ENCODE data around the gene CTDSP1. TPM values are rescaled to one million over a fixed set of nuclear protein-coding genes. Genes with fewer than 3 reads are reported as not detected.

The CTDSP1 gene
- total RNA-seq, 1 experiment from 2014 or later = 25.4 TPM

GRCh38 chr2:218432676-218433365, 33.2 kb downstream of the CTDSP1 start (continued):
- TF ChIP-seq E2F4 (CRISPR knock-in tag; IDR thresholded peaks at IDR 0.05; ENCODE audit: borderline replicate concordance, low read depth) = no peak
- no peak for TF ChIP-seq GTF2I (CRISPR knock-in tag; conservative IDR thresholded peaks at IDR 0.05)
- TF ChIP-seq CTCF (IDR thresholded peaks at IDR 0.05) = no peak
- no peak for TF ChIP-seq SP1 (CRISPR knock-in tag; conservative IDR thresholded peaks at IDR 0.05)
- TF ChIP-seq ZNF121 (CRISPR knock-in tag; IDR thresholded peaks at IDR 0.05) = no peak

- H3K27ac Mint-ChIP-seq = no peak overlapping the region
- H3K36me3 Mint-ChIP-seq = no peaks in the 10 kb centered on the region
- H3K4me1 Mint-ChIP-seq = no peaks in the 10 kb centered on the region
- H3K9me3 Mint-ChIP-seq = no peaks in the 10 kb centered on the region
- ChIA-PET POLR2A (interaction anchor here (1.1 kb wide), 1 partner anchor 20 kb away, joined by 4 read pairs; no protein-coding TSS in a partner anchor), CTCF (no interaction called here)
- ATAC-seq (no peak), DNase-seq (ENCODE audit: low spot score) (no peak)
- H3K27me3 Mint-ChIP-seq (ENCODE audit: low read depth) = no peaks in the 10 kb centered on the region
- TF ChIP-seq FOXK1 (CRISPR knock-in tag; IDR thresholded peaks at IDR 0.05) (no peak), ETV6 (CRISPR knock-in tag; IDR thresholded peaks at IDR 0.05) (no peak)
- H3K4me3 Mint-ChIP-seq = no peak overlapping the region
Measured at GRCh38 chr2:218434456-218434855, 34.8 kb downstream of the CTDSP1 start.

- H3K4me3 Mint-ChIP-seq = no peak overlapping the region
- DNase-seq (ENCODE audit: low spot score) = no peak
- ChIA-PET POLR2A (interaction anchor here (1.1 kb wide), 1 partner anchor 19 kb away, joined by 4 read pairs; no protein-coding TSS in a partner anchor), CTCF (no interaction called here)
- TF ChIP-seq GRHL2 (CRISPR knock-in tag; IDR thresholded peaks at IDR 0.05; ENCODE audit: insufficient replicate concordance, severe bottlenecking) (no peak), ZBTB43 (CRISPR knock-in tag; IDR thresholded peaks at IDR 0.05) (no peak), ZNF532 (CRISPR knock-in tag; IDR thresholded peaks at IDR 0.05; ENCODE audit: borderline replicate concordance) (no peak), USF2 (CRISPR knock-in tag; IDR thresholded peaks at IDR 0.05) (no peak), ZMAT4 (CRISPR knock-in tag; IDR thresholded peaks at IDR 0.05) (no peak), IRF2 (CRISPR knock-in tag; IDR thresholded peaks at IDR 0.05; ENCODE audit: borderline replicate concordance, low read depth) (no peak), ZNF138 (CRISPR knock-in tag; conservative IDR thresholded peaks at IDR 0.05) (no peak), NR1H2 (CRISPR knock-in tag; IDR thresholded peaks at IDR 0.05) (no peak), CBFB (CRISPR knock-in tag; IDR thresholded peaks at IDR 0.05; ENCODE audit: low read depth) (no peak), RELA (CRISPR knock-in tag; IDR thresholded peaks at IDR 0.05; ENCODE audit: borderline replicate concordance) (no peak), MAX (CRISPR knock-in tag; IDR thresholded peaks at IDR 0.05) (no peak), ZBTB21 (CRISPR knock-in tag; IDR thresholded peaks at IDR 0.05; ENCODE audit: borderline replicate concordance) (no peak), NFATC4 (CRISPR knock-in tag; IDR thresholded peaks at IDR 0.05) (no peak), FOXK1 (CRISPR knock-in tag; IDR thresholded peaks at IDR 0.05) (no peak), EMX1 (CRISPR knock-in tag; IDR thresholded peaks at IDR 0.05) (no peak)
- H3K27me3 Mint-ChIP-seq (ENCODE audit: low read depth) = no peaks in the 10 kb centered on the region
- H3K36me3 Mint-ChIP-seq = no peaks in the 10 kb centered on the region
- H3K9me3 Mint-ChIP-seq = no peaks in the 10 kb centered on the region
- no peak for ATAC-seq
- no peaks in the 10 kb centered on the region for H3K4me1 Mint-ChIP-seq
- H3K27ac Mint-ChIP-seq = no peak overlapping the region
Measured at GRCh38 chr2:218435003-218435982, 35.6 kb downstream of the CTDSP1 start.

Measured in WTC11 (cell line).